NOMO-1 treated with DMSO at 0.1 percent for 48 hours (cell line): ENCODE results near the gene MEOX1.

Experiments used
- DNase-seq: peaks from one replicate; lab custom pipeline; 2025; ENCODE audit not compliant: unreplicated experiment; lab: John Stamatoyannopoulos, UW

The MEOX1 gene

DNA sequence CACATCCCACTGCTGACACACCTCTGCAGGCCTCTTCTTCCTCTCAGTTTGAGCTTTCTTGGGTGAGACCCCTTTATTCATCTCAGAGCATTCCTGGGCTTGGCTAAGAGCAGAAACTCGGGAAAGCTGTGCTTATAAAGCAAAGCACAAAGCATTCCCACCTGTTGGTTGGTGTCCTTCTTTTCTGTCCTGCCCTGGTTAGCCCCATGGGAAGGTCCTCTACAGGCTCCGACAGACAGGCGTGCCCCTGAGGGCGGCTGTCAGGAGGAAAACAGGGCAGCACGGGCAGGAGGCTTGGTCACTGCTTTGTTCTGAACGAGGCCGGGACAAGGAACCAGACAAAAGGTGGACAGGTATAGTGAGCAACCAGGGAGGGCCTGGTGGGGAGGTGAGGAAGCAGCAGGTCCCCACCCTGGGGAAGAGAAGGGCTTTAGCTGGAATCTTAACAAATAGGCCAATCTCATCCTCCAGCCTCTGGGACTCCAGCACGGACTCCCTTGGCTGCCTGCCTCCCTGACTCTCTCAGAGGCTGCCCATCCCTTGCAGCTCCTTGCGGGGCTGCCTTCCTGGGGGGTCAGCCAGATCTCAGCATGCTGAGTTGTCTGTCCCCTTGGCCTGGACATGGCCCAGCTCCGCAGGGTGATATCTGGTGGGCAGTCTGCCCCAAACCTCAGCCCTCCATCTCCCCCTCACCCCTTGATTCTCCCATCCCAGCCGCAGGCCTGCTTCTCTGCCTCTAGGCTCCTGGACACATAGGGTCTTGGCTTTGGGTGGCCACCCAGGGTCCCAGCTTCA lies 1.7 kb downstream of the MEOX1 start:
- DNase-seq: no peak

DNA sequence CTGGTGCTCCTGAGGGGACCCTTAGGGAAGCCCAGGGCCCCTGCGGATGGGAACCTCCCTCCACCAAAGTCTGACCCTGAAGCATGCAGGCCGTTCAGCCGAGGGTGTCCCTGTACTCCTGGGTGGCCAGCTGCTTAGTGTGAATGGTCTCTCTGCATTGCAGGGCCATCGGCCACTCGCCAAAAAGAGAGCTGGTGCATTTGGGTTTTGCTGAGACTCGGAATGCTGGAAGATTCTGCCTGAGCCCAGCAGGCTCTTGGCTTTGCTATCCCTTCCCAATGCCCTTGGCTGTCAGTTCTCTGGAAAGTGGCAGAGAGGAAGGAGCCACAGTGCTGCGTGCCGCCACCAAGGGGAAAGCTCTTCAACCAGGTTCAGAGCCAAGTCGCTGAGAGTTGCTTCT lies 2.8 kb downstream of the MEOX1 start:
- no peak for DNase-seq

DNA sequence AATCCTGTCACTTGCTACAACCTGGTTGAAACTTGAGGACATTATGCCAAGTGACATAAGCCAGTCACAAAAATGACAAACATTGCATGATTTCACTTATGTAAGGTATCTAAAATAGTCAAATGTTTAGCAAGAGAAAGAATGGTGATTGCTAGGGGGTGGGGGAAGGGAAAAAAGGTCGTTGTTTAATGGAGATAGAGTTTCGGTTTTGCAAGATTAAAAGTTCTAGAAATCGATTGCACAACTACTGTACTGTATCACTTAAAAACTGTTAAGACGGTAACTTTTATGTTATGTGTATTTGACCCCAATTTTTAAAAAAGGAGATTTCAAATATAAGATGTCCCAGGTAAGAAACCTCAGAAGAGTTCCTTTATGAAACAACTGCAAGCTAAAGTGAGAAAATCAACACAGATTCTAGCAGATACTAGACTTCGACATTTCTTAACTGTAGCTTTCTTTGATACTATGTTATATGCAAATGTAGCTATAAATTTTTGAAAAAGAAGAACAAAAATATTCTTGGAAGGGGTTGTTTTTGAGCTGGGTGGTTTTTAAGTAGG lies 5.9 kb downstream of the MEOX1 start:
- DNase-seq: peak; percentile 89

DNA sequence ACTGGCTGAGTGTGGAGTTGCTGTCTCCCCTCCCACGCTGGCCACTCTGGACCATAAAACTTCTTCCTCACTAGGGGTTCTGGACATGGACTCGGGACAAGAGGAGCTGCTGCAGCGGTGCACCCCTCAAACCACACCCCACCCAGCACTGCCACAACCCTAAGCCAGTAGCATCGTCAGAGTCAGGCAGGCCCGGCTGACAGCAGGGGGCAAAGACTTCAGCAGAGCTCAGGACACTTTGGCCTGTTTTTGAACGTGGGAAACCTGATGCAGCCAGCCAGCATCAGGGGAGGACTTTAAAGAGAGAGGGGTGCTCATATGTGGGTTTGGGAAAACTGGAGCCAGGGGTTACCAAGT lies 9.6 kb downstream of the MEOX1 start:
- no peak for DNase-seq

DNA sequence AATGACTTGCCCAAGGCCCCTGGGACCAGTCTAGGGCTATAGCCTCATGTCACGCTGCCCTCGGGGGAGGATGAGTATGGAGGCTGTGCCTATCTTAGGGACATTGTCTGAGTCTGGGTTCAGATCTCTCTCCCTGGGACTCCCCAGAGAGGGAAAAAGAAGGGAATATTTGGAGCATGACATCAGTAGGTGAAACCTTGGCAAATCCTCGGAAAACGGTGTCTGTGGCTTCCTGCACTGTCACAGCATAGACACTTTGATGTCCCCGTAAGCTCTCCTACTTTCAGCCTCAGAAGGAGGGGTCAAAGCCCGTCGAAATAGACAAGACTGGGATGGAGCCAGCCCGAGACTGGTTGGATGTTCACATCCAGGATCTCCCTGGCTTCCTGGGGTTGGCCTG lies 11.3 kb downstream of the MEOX1 start:
- no peak for DNase-seq

DNA sequence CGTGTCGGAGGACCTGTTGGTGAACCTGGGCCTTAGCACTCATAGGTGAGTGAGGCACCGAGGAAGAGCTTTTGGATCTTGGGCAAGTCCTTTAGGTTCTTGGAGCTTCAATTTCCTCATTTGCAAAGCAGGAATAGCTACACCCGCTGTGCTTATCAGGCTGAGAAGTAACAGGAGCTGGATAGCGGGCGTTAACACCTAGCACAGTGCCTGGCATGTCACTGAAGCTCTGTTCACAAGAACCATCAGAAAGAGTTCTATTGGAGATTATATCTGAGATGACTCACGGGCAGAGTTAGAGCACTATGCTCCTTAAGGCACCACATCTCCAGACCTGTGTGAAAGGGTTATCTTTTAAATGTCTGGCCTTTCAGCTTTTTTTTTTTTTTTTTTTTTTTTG lies 12.8 kb downstream of the MEOX1 start:
- no peak for DNase-seq

DNA sequence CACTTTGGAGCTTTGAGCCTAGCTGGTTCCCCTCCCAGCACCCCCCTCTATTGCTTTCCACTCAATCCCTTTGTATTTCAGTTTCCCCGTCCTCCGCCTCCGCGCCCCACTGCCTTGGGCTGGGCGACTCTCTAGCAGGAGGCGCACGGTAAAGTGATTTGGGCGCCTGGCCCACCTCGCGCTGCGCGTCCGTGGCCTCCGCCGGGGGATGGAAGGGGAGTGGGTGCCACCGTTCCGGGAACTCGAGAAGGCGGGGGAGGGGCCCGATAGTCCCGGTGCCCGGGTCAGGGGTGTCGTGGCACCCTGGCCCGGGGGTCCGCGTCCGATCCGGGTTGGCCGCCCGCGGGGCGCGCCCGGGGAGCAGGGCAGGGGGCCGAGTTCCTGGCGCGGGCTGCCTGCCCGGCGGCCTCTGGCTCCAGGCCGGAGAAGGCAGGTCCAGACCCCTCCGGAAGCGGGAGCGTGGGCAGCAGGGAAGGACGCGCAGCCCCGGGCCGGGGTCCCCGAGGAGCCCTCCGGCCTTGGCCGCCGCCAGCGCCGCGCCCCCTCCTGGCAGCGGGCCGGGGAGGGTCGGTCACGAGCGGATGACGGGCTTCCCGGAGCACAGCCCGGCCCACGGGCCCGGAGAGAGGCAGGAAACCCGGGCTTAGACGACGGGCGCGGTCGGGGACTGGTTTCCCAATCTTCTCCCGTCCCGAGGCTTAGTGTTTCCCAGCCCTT lies 15.8 kb downstream of the MEOX1 start:
- DNase-seq: no peak

DNA sequence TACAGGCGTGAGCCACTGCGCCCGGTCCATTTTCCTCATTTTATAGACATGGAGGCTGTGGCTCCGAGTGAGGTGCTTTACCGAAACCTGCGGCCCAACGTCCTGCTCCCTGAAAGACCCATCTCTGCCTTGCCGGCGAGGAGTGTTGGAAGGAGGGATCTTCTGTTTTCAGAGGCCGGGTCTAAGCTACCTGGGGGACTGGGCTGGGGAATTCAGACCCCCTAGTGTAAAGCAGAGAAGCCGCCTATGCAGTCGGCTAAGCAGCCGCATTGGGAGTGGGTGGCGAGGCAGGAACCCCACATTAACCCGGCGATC lies 16.3 kb downstream of the MEOX1 start:
- no peak for DNase-seq

DNA sequence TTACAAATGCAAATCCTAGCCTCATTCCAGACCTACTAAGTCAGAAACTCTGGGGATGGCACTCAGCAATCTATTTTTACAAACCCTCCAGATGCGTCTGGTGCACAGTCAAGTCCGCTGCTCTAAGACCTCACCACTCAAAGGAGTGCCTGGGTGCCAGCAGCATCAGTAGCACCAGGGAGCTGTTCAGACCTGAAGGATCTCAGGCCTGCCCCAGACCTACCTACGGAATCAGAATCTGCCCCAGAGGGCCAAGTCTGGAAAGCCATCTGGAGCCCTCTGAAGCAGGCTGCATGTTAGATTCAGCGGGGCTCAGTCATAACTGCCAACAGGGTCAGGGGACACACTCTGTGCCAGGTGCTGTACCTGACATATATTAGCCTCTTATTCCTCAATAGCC lies 17.6 kb downstream of the MEOX1 start:
- no peak for DNase-seq

DNA sequence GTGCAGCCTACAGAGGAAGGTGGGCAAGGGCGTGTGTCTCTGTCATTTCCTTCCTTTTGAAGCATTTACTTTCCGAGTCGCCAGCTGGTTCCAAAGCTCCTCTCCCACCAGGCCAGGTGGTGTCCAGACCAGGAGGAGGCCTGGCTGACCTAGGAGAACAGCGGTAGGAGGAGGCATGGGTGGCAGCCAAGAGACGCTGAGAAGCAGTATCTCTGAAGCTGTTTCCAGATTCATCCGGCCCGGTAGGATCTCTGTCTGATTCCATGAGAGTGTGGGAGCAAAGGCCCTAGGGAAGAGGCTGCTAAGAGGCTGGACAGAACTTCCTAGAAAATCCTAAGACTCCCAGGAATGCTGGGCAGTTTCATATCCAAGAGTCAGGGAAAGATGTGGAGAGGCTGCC lies 20.3 kb downstream of the MEOX1 start:
- no peak for DNase-seq

DNA sequence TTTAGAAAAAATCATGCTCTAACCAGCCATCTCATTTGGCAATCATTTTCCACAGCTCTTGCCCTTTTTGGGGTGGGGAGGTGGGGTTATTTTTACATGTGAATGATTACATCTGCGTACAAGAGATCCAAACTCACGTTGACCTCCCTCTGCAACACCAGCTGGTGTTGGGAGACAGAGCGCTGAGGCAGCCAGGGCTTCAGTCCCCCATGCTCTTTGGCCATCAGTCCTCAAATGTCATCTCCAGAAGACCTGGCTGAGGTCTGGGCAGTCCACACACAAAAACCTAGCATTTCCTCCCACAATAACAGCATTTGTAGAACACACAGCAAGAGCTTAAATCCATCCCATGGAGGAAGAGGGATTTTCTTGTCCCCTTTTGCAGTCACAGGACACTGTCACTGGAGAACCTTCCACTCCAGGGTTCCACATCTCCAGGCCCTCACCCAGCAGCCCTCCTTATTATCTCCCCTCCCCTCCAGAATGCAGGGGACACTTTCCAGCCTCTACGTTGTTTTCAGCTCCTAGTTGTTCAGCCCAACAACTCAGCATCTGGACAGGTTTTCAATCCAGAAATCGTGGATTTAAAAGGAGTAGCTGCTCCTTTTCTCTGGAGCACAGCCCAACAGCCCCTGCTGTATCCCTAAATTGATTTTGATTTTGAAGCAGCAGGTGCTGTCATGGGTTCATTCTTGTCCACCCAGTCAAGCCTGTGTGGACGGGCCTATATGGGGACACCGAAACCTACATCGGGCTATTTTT lies 21.1 kb downstream of the MEOX1 start:
- no peak for DNase-seq

DNA sequence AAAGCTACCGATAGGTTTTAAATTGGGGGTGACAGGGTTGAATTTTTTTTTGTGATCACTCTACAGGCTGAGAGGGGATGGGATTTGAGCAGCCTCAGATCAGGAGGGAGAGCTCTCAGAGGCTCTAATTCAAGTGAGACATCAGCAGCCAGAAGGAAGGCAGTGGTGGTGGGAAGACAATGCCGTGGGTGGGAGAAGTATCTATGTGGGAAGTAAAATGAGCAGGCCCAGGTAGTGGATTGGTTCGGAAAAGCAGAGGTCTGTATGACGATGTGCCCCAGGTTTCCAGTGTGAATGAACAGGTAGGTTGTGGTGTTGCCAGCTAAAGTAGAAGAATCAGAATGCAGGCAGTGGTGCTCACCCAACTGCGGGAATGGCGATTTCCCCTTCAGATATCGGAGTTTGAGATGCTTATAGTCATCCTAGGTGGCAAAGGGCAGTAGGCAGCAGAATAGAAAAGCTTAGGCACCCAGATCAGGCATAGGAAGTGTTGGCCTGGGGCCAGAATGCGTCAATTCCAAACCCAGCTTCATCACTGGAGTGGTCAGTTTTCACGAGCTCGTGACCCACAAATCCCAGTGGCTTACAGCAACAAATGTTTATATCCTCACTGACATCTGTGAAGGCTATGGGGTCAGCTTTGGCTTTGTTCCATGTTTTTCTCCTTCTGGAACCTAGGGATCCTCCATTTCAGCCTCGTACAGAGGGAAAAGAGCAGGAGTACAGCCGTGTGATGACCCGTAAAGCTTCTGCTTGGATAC lies 24.0 kb downstream of the MEOX1 start:
- no peak for DNase-seq

DNA sequence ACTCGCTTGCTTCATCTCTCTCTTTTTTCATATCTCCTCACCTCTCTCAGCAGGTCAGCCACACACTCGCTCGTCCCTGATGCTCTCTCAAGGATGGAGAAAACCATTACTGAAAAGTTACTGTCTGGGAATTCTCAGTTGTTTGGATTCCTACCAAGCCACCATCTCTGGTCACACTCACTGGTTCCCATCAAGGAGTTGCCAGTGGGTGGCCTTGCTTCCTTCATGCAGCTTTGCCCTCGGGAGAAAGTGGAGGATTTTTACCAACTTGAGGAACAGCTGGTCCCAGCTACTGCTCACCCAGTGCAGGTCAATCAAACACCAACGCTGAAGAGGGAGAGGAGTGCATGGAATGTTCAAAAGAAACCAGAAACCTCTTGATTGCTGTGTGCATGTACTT lies 25.3 kb downstream of the MEOX1 start:
- no peak for DNase-seq

DNA sequence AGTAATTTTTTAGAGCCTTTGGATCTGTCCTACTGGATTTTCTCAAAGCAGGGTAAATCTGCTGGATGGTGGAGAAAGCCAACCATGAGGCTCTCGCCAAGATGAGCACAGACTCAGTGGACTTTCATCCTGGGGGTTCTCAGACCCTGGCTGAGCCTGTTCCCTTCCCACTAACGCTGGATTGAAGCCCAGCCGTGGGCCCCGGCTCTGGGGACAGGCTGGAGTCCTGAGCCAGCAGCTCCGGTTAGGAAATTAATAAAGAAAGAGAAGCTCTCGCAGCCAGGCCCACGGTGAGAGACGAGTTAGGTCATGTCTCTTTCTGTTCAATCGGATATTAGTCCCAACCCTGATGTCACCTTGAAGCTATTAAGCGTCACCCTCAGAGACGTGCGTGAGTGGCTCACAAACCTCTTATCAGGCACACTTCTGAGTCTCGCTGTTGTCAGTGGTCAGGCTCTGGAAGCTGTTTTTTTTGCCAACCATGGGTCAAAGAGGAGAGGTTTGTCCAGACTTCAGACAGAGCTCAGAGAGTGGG lies 27.1 kb downstream of the MEOX1 start:
- no peak for DNase-seq

DNA sequence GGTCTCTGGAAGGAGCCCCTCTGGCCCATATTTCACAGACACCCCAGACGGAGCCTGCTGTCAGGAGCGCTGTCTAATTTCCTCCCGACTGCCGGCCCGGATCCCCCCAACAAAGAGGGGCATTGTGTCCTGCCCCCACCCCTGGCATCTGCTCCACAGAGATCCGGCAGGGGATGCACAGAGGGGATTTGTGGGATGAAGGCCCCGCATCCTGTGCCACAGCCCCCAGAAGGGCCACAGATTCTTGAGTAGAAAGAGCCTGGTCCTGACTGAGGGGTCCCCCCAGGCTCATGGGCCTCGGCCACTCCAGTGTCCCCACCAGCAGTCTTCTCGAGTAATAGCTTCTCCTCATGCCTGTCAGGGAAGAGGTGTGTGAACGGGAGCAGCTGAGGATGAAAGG lies 29.5 kb downstream of the MEOX1 start:
- no peak for DNase-seq

DNA sequence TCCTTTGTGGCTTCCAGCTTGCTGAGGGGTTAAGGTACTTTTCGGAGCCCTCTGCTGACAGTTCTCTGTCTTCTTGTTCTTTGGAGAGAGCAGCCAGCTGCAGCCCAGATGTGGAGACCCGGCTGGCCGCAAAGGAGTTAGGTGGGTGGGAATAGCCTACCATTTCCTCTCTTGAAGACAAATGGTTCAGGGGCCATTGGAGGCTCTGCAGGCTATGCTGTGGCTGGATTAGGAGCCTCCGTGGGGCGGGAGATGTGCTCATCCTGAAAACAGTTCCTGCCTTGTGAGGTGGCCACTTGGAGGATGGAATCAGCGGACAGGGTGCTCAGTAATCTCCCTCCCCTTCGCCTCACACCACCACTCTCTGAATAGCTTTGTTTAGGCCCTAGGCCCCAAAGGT lies 30.3 kb downstream of the MEOX1 start:
- DNase-seq: no peak

DNA sequence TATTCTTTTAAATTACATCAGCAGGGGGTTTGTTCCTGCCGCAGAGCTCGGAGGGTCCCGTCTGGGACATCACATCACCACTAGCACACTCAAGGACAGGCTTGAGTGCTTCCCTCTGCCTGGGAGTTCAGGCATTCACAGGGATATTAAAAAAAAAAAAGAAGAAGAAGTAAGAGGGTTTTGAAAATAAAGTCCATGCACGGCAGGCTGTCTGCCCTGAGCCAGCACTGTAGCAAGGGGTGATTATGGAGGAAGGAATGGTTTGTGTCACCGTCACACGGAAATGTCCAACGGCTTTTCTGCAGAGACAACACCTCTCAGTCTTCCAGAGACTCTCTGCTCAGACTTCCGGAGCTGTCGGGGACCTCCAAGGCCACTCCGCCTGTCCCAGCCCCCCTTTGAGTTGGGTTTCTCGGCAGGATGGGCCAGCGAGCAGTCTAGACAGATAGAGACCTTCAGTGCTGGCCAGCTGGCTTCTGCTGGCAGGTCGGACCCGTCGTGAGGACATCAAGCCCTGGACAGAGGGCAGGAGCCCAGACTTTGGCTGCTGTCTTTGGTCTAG lies 33.6 kb downstream of the MEOX1 start:
- DNase-seq: no peak

DNA sequence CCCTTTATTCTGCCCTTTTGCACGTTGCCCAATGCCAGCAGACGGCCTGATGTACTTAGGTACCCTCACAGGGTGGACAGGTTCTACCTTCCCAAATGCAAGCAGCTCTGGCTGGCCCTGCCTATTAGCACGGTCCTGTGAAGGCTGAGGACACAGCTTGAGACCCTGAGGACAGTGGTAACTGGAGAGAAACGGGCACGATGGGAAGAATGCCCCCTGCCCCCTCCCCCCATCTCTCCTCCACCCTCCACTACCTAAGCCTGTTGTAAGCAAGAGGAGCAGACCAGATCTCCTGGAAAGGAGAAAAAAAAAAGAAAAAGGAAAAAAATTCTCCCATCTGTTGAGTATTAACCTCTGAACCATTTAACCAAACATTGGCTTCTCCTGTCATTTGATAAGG lies 34.1 kb downstream of the MEOX1 start:
- DNase-seq: no peak

DNA sequence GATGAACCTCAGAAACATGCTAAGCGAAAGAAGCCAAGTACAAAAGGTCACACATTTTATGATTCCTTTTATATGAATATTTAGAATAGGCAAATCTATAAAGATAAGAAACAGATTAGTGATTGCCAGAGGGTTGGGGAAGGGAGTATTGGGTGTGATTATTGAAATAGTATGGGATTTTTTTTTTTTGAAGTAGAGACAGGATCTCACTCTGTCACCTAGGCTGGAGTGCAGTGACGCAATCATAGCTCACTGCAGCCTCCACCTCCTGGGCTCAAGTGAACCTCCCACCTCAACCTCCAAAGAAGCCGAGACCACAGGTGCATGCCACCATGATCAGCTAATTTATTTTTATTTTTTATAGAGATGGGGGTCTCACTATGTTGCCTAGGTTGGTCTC lies 35.7 kb downstream of the MEOX1 start:
- DNase-seq: no peak

DNA sequence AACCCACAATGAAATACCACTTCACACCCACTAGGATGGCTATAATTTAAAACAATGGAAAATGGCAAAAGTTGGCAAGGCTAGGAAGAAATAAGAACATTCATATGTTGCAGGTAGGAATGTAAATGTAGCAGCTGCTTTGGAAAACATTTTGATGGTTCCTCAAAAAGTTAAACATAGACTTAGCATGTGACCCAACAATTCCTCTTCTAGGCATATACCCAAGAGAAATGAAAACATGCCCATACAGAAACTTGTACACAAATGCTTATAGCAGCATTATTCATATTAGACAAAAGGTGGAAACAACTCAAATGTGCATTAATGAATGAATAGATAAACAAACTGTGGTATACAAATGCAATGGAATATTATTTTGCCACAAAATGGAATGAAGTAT lies 36.1 kb downstream of the MEOX1 start:
- no peak for DNase-seq

DNA sequence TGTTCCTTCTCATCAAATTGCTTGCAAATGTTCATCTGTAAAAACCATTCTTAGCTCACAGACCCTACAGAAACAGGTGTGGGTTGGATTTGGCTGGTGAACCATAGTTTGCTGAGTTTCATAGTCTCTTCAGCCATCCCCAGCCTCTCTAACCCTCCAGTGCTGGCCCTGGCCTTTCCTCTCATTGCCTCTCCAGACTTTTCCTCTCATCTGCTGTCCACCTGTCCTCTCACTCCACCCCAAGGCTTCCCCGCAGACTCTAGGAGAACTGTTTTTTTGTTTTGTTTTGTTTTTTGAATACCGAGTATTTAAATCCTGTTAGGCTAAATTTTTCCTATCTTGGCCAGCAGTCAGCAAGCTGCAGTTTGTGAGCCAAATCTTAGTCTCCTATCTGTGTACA lies 41.1 kb downstream of the MEOX1 start:
- no peak for DNase-seq
